AG20443 (cell line): ENCODE data around the gene EYA2.
"Not testable (repeated sequence)": the region's sequence is repeated elsewhere in the genome, so short reads cannot be mapped to it uniquely, and the experiment has no call there.

ENCODE experiments used
- DNase-seq: peaks from one replicate; pipeline ENCODE4 v3.0.0; 2012; ENCODE audit warnings: low spot score, mixed read lengths

The EYA2 gene

DNA sequence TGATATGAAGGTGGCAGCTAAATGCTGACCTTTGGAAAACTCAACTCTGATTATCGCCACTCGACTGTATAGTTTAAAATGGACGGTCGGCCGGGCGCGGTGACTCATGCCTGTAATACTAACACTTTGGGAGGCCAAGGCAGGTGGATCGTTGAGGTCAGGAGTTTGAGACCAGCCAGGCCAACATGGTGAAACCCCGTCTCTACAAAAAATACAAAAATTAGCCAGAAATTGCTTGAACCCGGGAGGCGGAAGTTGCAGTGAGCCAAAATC lies 310.1 kb downstream of the EYA2 start:
- DNase-seq: not testable (repeated sequence)

DNA sequence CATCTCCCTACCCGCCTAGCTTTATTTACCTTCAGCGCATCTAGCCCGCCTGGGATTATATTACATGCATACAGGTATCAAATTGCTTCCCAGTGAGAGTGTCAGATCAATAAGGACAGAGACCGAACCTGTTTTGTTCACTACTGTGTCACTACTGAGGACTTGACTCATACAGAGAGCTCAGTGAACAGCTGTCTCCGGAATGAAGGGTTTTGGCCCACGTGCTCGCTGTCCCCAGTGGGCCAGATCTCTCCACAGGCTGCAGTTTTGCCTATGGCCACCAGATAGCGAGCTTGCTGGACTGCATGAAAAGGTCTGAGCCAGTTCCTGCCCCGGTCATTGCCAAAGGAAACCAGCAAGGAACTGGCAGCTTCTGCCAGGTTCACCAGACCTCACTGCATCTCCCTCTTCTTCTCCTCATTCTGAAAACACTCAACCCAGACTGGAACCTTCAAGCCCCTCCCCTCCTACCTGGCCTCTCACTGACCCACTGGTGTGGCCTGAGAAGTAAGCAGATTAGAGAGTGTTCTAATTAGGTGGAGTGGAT lies 311.0 kb downstream of the EYA2 start:
- peak; percentile 87 for DNase-seq

- not testable (repeated sequence) for DNase-seq
Measured at GRCh38 chr20:47206552-47206951, 311.9 kb downstream of the EYA2 start.

- DNase-seq: no peak
Measured at GRCh38 chr20:47206962-47207641, 312.5 kb downstream of the EYA2 start.

- DNase-seq: no peak
Measured at GRCh38 chr20:47208534-47209174, 314.0 kb downstream of the EYA2 start.

- no peak for DNase-seq
Measured at GRCh38 chr20:47209982-47210381, 315.3 kb downstream of the EYA2 start.

DNA sequence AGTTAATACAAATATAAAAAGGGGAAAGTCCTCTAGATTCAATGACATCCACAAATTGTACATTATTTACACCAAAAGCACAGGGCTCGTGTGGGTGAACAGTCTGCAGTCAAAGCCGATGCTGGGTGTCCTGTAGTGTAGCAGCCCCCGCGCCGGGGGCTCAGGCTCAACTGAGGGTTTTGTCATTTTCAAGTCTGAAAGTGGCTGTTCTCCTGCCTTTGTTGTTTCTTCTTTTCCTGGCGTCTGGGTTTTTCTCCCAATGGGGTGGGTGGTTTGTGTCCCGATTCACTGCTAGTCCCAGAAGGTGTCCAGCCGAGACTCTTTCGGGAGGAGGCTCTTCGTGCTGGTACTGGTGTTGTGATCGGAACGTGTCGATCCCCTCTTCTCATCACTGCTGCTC lies 315.8 kb downstream of the EYA2 start:
- DNase-seq: no peak

- DNase-seq: no peak
Measured at GRCh38 chr20:47211036-47211435, 316.4 kb downstream of the EYA2 start.

- no peak for DNase-seq
Measured at GRCh38 chr20:47212606-47213207, 318.1 kb downstream of the EYA2 start.

- no peak for DNase-seq
Measured at GRCh38 chr20:47213966-47214365, 319.3 kb downstream of the EYA2 start.

DNA sequence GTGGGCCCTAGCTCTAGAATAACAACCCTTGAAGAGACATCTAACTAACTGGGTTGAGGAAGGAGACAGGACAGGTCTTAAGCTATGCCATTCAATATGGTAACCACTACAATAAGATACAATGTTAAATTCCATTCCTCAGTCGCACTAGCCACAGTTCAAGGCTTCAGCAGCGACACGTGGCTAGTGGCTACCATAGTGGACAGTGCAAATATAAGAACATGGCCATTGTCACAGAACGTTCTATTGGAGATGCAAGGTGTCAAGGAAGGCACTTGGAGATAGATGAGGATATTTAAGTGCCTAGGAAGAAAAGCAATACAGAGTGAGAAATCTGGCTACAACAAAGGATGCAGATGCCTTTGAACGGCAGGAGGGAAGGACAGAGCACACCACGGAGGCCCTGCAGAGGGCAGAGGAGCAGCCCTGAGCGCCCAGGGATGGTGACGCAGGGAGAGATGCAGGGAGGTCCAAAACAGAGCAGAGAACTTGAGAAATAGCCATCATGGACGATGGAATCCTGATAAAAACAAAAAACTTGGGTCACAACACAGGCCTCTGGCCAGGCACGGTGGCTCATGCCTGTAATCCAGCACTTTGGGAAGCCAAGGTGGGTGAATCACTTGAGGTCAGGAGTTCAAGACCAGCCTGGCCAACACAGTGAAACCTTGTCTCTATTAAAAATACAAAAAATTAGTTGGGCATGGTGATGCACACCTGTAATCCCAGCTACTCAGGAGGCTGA lies 321.2 kb downstream of the EYA2 start:
- DNase-seq: no peak

- no peak for DNase-seq
Measured at GRCh38 chr20:47216819-47217410, 322.3 kb downstream of the EYA2 start.

- no peak for DNase-seq
Measured at GRCh38 chr20:47217482-47218446, 323.1 kb downstream of the EYA2 start.

DNA sequence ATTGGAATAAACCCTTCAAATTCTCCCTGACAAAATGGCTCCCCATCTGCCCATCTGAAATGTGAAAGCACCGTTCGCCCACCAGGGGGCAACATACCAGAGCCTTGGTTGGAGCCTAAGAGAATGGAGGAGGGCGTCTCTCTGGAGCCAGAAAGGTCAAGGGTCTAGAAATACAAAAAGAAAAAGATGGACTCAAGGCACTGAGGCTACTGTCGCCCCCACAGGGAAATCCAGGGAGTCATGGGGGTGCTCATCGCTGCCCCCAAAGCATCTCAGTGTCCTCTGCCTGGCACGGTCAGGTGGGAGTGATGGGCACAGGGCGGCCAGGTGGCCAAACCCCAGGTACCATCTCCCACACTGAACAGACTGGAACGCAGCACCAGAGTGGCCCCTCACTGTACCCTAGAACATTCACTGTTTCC lies 325.5 kb downstream of the EYA2 start:
- peak; percentile 56 for DNase-seq

DNA sequence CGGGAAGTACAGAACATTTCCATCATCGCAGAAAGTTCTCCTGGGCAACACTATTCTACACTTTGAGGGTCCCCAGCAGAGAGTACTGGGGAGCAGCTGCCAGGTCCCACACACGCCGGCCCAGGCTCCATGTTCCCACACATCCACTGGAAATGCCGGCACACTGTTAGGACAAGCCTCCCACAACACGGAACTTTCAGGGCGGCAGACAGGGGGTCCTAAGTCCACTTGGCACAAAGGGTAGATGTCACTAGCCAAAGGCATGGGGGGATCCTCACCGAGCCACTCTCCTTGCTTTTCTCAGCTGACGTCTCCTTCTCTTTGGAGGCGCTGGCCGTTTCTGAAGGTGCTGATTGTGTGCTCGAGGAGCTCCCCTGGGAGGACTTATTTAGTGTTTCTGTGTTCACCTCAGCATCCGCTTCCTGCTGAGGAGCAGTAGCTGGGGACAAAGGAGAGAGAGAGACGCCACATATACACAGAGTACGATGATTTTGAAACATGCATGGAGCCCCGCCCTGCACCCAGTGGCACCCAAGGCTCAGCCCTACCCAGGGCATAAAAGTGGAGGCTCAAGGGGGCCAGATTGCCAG lies 326.5 kb downstream of the EYA2 start:
- DNase-seq: no peak

DNA sequence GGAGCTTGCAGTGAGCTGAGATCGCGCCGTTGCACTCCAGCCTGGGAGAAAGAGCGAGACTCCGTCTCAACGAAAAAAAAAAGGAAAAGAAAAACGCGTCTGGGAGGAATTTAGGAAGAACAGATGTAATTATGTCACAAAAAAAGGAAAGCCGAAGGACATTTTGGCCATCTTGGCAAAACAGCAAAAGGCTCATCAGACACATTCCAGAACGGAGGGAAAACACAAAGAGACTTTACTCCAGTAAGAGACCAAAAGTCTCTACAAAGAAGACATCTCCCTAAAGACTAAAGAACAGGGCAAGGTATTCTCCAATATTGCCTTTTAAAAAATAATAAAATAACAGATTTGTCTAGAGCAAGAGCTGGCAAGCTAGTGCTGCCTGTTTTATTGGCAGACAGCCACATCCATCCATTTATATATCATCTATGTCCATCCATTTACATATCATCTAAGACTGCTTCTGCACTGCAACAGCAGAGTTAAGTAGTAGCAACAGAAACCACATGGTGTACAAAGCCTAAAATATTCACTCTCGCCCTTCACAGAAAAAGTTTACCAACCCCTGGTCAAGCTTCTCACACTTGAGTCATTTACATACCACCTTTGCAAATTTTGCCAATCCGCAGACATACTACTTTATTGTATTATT lies 328.0 kb downstream of the EYA2 start:
- no peak for DNase-seq

- no peak for DNase-seq
Measured at GRCh38 chr20:47223896-47224295, 329.3 kb downstream of the EYA2 start.

GRCh38 chr20:47224300-47224791 lies 329.7 kb downstream of the EYA2 start:
- no peak for DNase-seq

DNA sequence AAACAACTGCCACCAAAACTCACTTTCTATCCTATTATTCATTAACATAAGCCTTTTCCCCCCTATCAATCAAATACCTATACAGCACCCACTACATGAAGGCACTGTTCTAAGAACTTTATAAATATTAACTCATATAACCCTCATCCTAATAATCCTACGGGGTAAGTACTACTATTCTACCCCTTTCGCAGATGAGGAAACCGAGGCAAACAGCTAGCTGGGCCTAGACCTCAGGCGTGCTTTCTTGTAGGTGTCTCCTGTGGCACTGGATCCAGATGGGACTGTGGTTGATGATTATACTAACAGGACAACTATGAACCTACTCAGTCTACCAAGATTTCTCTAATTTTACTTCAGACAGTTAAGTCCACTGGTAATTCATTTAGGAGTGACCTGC lies 330.2 kb downstream of the EYA2 start:
- no peak for DNase-seq

- DNase-seq: no peak
Measured at GRCh38 chr20:47225458-47225857, 330.8 kb downstream of the EYA2 start.
